Nephron (organoid): ENCODE results near the gene HEXIM1.

Source experiments
- H3K27ac Mint-ChIP-seq, 3 experiments: 2 replicates each; pipeline ENCODE4 v1.8.0; 2020; ENCODE audit warnings: mixed read lengths in 3 of 3, mild to moderate bottlenecking in 2 of 3, moderate library complexity in 1 of 3
- H3K27me3 Mint-ChIP-seq: 2 replicates; pipeline ENCODE4 v1.8.0; 2021; ENCODE audit warnings: low read depth, mild to moderate bottlenecking, moderate library complexity, mixed read lengths
- H3K36me3 Mint-ChIP-seq: 2 replicates; pipeline ENCODE4 v1.8.0; 2020; ENCODE audit warnings: low read depth, mixed read lengths
- H3K4me1 Mint-ChIP-seq: 2 replicates; pipeline ENCODE4 v1.8.0; 2020; ENCODE audit warnings: mixed read lengths
- H3K4me3 Mint-ChIP-seq, 3 experiments: 2 replicates each; pipeline ENCODE4 v1.8.0; 2020; ENCODE audit warnings: mild to moderate bottlenecking in 3 of 3, mixed read lengths in 3 of 3, moderate library complexity in 2 of 3
- H3K9me3 Mint-ChIP-seq: 2 replicates; pipeline ENCODE4 v1.8.0; 2020; ENCODE audit warnings: mixed read lengths
- CTCF ChIP-seq, 3 experiments: fragments of 200-600 bp; sonication (generic); IDR thresholded peaks; one replicate each; pipeline ENCODE4 v1.5.0; 2021; ENCODE audit warnings: antibody characterized with exemption in 3 of 3; ENCODE audit not compliant: unreplicated experiment in 3 of 3

Gene HEXIM1

GRCh38 chr17:45112559-45113423, 35.5 kb upstream of the HEXIM1 start:
- TF ChIP-seq CTCF (IDR thresholded peaks at IDR 0.05; ENCODE audit: unreplicated experiment in 3 of 3): no peak
- Mint-ChIP-seq H3K4me3 (no peak overlapping the region), H3K27ac (no peak overlapping the region), H3K9me3 (no peaks in the 10 kb centered on the region), H3K4me1 (no peaks in the 10 kb centered on the region), H3K36me3 (peaks cover 8% of the 10 kb centered on the region), H3K27me3 (no peaks in the 10 kb centered on the region)

GRCh38 chr17:45113424-45113754, 34.9 kb upstream of the HEXIM1 start:
- no peaks in the 10 kb centered on the region for H3K27me3 Mint-ChIP-seq
- no peak overlapping the region for H3K4me3 Mint-ChIP-seq
- TF ChIP-seq CTCF (IDR thresholded peaks at IDR 0.05; ENCODE audit: unreplicated experiment in 3 of 3): no peak
- no peaks in the 10 kb centered on the region for H3K4me1 Mint-ChIP-seq
- H3K36me3 Mint-ChIP-seq: peaks cover 8% of the 10 kb centered on the region
- H3K27ac Mint-ChIP-seq: no peak overlapping the region
- no peaks in the 10 kb centered on the region for H3K9me3 Mint-ChIP-seq

GRCh38 chr17:45114117-45114932, 34.0 kb upstream of the HEXIM1 start:
- no peak overlapping the region for H3K4me3 Mint-ChIP-seq
- H3K9me3 Mint-ChIP-seq: no peaks in the 10 kb centered on the region
- H3K36me3 Mint-ChIP-seq: peaks cover 7% of the 10 kb centered on the region
- no peaks in the 10 kb centered on the region for H3K4me1 Mint-ChIP-seq
- peak overlapping the region in 1 of 3 experiments; percentile 72 for H3K27ac Mint-ChIP-seq
- TF ChIP-seq CTCF (IDR thresholded peaks at IDR 0.05; ENCODE audit: unreplicated experiment in 3 of 3): no peak
- no peaks in the 10 kb centered on the region for H3K27me3 Mint-ChIP-seq

- H3K4me1 Mint-ChIP-seq: no peaks in the 10 kb centered on the region
- H3K27me3 Mint-ChIP-seq: no peaks in the 10 kb centered on the region
- peaks cover 5% of the 10 kb centered on the region for H3K36me3 Mint-ChIP-seq
- TF ChIP-seq CTCF (IDR thresholded peaks at IDR 0.05; ENCODE audit: unreplicated experiment in 3 of 3): no peak
- no peaks in the 10 kb centered on the region for H3K9me3 Mint-ChIP-seq
- H3K27ac Mint-ChIP-seq: peak overlapping the region in 1 of 3 experiments; percentile 22
- no peak overlapping the region for H3K4me3 Mint-ChIP-seq
Observed at GRCh38 chr17:45115015-45115625, 33.2 kb upstream of the HEXIM1 start.

- H3K4me1 Mint-ChIP-seq: no peaks in the 10 kb centered on the region
Observed at GRCh38 chr17:45115871-45116270, 32.4 kb upstream of the HEXIM1 start.

More at GRCh38 chr17:45115871-45116270, 32.4 kb upstream of the HEXIM1 start:
- TF ChIP-seq CTCF (IDR thresholded peaks at IDR 0.05; ENCODE audit: unreplicated experiment in 3 of 3): no peak
- Mint-ChIP-seq H3K36me3 (peaks cover 5% of the 10 kb centered on the region), H3K27ac (peak overlapping the region in 1 of 3 experiments; percentile 43), H3K27me3 (no peaks in the 10 kb centered on the region), H3K9me3 (no peaks in the 10 kb centered on the region), H3K4me3 (no peak overlapping the region)
